Middle frontal gyrus (tissue), 1 donor: Measurements from ENCODE around the gene PTGER3.
"Not testable (repeated sequence)": the region's sequence is repeated elsewhere in the genome, so short reads cannot be mapped to it uniquely, and the experiment has no call there.

Source experiments
- DNase-seq: peaks from one replicate; pipeline ENCODE4 v3.0.0-alpha.2; 2015; ENCODE audit warnings: low spot score; ENCODE audit errors: extremely low spot score

PTGER3 gene

DNA sequence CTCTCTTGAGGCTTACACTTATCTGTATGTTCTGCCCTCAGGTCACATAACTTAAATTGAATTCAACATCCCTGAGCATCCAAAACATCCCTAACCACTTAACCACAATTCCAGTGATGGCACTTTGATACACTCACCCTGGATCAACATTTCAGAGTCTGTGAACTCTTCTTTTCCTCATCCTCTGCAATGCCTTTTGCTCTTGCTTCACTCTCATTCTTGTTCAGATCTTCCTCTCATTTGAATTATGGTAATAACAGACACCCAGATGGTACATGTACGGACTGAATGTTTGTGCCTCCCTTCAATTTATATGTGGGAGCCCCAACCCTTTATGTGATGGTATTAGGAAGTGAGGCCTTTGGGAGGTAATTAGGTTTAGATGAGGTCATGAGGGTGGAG is 33.4 kb downstream of the PTGER3 start:
- DNase-seq = no peak

DNA sequence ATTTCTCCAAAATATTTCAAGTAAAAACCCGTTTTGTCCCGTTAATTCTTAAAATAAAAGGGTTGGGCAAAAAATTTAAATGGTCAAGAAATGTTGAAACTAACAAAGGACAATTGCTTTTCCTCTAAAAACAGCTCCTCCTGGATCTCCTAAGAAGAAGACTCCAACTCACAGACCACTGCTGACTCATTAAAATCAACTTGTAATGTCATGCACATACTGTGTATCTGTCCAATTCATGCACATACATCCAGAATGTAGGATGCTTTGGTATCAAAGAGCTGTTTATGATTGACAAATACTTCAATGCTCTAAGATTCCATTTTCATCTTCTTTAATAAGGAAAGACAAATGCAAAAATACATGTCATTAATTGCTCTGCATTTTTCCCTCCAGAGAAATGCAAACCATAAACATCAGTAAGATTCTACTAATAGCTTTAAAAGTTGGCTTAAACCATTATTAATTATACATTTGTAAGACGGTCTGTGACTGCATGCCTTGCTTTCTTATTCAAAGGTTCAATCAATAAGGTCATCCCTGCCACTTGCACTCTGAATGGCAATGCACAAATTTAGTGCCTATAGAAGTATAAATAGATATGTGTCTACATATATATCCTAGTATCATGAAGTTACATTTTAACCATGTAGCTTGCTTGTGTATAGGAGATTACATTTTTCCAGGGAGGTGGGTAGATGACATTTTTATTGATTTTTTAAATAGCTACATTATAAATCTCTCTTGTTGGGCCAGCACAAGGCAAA is 44.7 kb downstream of the PTGER3 start:
- DNase-seq = no peak

- DNase-seq = no peak
These were observed 46.0 kb downstream of the PTGER3 start for GRCh38 chr1:71001624-71002023.

DNA sequence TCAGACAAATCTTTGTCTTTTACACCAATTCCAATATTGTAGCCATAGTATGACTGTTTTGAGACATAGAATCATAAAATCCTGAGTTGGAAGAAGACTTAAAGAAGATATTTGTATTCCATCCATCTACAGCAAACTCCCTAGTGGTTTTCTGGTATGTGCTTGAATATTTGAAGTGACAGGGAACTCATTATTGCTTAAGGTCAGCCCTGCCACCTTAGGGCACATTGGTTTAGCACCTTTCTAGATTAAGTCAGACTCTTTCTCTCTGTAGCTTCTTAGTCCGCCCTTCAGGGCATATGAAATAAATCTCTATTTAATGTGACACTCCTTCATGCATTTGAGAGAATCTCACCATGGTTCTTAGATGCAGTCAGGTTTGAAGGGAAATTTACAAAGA is 49.8 kb downstream of the PTGER3 start:
- DNase-seq = no peak

- DNase-seq = no peak
These were observed 52.8 kb downstream of the PTGER3 start for GRCh38 chr1:70994753-70995268.

GRCh38 chr1:70993798-70994197 is 53.8 kb downstream of the PTGER3 start:
- DNase-seq = no peak

GRCh38 chr1:70992521-70992920 is 55.1 kb downstream of the PTGER3 start:
- no peak for DNase-seq

DNA sequence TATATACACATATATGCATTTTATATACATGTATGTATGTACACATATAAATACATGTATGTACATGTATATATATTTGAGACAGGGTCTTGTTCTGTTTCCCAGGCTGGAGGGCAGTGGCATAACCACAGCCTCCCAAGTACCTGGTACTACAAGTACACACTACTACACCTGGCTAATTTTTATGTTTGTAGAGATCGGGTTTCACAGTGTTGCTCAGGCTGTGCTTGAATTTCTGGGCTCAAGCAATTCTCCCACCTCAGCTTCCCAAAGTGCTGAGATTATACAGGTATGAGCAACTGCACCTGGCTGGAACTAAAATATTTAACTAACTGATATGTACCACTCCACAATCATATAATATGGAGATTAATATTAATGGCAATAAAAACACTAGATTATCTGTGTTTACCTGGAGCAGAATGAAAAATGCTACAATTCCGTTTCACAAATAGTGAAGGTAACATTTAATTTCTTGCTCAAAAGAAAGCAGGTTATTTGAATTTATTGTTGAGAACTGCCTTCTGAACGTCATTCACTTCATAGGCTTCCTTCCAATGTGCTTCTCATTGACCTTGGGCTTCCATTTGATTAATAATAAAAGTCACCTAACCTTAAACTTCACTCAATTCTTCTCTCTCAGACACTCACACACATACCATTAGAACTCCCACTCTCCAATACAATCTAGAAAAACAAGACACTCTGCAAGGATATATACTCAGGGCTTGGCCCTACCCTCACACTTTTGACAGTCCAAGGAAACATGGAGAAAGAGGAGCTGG is 57.0 kb downstream of the PTGER3 start:
- DNase-seq = no peak

- no peak for DNase-seq
These were observed 60.1 kb downstream of the PTGER3 start for GRCh38 chr1:70987497-70987896.

DNA sequence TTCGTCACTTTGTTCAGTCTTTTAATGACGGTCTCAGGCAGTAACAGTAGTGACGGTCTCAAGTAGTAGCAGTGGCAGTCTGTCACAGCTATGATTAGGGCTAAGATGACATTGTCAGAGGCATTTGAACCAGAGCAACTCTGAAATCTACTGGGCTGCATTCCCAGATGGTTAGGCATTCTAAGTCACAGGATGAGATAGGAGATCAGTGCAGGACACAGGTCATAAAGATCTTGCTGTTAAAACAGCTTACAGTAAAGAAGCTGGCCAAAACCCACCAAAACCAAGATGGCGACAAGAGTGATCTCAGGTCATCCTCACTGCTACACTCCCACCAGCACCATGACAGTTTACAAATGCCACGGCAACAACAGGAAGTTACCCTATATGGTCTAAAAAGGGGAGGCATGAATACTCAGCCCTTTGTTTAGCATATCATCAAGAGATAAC is 61.8 kb downstream of the PTGER3 start:
- not testable (repeated sequence) for DNase-seq

GRCh38 chr1:70985278-70985677 is 62.3 kb downstream of the PTGER3 start:
- DNase-seq = not testable (repeated sequence)

- DNase-seq = no peak
These were observed 67.3 kb downstream of the PTGER3 start for GRCh38 chr1:70980361-70980760.

GRCh38 chr1:70979881-70980280 is 67.7 kb downstream of the PTGER3 start:
- DNase-seq = no peak

- no peak for DNase-seq
These were observed 68.3 kb downstream of the PTGER3 start for GRCh38 chr1:70979313-70979712.

DNA sequence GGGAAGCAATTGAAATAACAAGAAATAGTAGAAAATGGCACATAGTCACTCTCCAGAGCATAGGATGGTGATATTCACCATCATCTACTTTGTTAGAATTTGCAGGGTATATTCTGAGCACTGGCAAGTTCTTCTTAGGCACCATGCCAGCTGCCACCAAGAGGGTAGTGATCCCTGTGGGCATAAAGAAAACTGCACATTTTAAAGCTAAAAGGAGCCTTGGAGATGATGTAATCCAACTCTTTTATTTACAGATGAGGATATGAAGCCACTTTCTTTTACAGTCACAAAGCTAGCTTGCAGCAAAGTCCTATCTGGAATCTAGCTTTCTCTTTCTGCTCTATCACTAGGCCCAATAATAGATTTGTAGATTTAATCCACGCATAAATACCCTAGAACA is 69.0 kb downstream of the PTGER3 start:
- no peak for DNase-seq

- DNase-seq = no peak
These were observed 70.0 kb downstream of the PTGER3 start for GRCh38 chr1:70977575-70977974.

- no peak for DNase-seq
These were observed 70.6 kb downstream of the PTGER3 start for GRCh38 chr1:70977041-70977440.

DNA sequence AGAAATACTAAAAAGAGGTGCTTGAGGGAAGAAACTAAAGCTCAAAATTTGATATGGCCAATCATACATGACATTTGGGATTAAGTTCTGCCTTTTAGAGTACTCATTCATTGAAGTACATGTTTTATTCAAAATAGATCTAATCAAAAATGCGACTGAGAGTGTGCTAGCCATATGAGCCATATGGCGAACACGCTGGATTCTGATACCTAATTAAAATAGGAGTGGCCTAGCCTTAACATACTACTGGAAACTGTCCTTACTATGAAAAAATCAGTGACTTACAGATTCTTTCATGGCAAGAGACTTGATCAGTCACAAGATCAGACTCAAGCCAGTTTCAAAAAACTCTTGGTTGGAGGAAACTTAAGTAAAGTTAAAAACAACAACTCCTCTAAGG is 73.9 kb downstream of the PTGER3 start:
- DNase-seq = no peak

GRCh38 chr1:70970407-70970806 is 77.2 kb downstream of the PTGER3 start:
- no peak for DNase-seq

DNA sequence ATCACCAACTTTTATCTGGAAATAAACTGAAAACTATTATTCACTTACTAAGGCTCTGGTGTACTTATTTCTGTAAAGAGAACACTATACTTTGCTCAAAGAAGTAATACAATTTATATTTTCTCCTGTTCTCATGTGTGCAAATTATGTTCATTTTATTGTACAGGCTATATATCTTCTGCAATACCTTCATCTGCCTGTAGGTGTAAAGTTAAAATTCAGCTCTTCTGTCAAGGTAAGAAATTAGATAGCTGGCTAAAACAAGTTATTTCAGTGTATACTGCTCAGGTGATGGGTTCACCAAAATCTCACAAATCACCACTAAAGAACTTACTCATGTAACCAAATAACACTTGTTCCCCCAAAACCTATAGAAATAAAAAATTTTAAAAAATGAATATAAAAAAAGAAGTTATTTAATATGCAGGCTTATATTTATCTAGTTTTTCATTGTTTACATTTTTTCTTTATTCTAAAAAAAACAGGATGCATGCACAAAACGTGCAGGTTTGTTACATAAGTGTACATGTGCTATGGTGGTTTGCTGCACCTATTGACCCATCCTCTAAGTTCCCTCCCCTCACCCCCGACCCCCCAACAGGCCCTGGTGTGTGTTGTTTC is 81.5 kb downstream of the PTGER3 start:
- no peak for DNase-seq

DNA sequence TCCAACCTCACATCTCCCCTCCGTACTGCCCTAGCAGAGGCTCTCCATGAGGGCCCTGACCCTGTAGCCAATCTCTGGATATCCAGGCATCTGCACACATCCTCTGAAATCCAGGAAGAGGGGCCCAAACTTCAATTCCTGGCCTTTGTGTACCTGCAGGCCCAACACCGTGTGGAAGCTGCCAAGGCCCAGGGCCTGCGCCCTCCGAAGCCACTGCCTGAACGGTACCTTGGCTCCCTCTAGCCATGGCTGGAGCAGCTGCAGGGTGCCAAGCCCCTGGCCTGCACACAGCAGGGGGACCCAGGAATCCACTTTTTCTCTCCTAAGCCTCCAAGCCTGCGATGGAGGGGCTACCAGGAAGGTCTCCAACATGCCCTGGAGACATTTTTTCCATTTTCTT is 84.2 kb downstream of the PTGER3 start:
- no peak for DNase-seq

GRCh38 chr1:70961374-70961975 is 86.1 kb downstream of the PTGER3 start:
- DNase-seq = no peak
